HG02973 (cell line): ENCODE data around the gene ADGRG4.

Experiments
- ATAC-seq: cut with Tn5 transposase; IDR thresholded peaks from one replicate; pipeline ENCODE4 v1.9.1; 2021; ENCODE audit warnings: moderate library complexity; ENCODE audit not compliant: unreplicated experiment

Gene ADGRG4

DNA sequence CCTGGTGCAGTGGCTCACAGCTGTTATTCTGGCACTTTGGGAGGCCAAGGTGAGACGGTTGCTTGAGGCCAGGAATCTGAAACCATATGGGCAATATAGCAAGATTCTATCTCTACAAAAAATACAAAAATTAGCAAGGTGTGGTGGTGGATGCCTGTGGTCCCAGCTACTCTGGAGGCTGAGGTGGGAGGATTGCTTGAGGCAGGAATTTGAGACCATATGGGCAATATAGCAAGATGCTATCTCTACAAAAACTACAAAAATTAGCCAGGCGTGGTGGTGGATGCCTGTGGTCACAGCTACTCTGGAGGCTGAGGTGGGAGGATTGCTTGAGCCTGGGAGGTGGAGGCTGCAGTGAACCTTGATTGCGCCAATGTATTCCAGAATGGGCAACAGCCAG, 2.3 kb downstream of the ADGRG4 start:
- no peak for ATAC-seq

DNA sequence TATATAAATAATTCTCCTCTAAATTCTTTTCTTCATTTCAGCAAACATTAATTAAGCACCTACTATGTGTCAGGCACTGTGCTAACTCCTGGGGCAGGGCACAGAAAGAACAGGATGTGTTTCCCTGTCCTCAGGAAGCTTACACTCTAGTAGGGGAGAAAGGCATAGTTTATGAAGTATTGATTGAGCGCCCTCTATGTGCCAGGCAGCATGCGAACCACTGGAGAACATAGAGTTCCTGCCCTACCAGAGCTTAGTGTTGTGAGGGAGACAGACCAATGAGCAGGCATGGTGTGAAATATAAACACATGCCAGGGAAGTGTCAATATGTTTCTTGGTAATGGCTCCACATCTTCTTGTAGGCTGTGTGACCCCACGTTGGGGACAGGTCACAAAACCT, 3.7 kb downstream of the ADGRG4 start:
- ATAC-seq: no peak

DNA sequence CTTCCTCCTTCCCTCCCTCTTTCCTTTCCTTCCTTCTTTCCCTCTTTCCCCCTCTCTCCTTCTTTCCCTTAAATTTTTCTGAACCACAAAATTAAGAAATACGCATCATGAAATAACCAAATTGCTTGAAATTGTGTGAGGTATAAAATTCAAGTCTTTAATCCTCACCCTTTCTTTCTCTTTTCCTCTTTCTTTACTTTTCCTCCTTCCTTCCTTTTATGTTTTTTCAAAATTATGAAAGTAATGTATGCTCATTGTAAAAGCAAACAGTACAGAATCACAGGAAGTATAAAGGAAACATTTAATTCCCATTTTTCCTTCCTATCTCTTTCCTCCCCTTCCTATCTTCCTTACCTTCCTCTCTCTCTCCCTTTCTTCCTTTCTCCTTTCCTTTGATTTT, 5.4 kb downstream of the ADGRG4 start:
- ATAC-seq: no peak

DNA sequence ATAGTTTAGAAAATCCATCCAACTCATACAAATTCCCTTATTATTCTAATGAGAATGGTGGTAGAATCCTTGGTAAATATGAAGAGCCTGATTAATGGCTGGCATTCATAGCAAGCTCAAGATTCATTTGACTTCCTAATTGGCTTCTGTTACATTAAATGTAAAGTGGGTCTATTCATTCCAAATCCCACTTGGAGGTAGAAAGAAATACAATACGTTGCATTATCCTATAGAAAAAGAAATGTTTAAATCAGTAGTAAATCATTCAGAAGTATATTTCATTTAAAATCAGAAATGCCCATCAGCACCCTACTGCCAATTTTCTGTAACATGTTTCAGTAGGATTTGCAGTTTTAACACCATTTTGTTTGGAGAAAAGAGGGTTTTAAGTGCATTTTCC, 6.7 kb downstream of the ADGRG4 start:
- ATAC-seq: no peak

DNA sequence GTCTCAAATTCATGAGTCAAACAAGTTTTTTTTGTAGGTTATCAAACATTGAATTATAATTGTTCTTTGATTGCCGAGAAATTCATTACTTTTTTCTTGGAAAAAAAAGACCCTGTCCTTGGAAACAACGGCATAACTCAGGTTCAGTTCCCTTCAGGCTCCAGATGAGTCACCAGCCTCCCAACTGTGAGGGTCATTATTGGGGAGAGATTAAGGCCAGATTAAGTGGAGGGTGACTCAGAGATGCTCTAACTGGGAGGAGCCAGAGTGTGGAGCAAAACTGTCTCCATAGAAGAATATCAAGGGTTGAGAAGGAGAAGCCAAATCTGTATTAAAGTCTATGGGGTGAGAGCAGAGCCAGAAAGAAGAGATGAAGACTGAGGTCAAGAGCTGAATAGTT, 9.6 kb downstream of the ADGRG4 start:
- no peak for ATAC-seq

DNA sequence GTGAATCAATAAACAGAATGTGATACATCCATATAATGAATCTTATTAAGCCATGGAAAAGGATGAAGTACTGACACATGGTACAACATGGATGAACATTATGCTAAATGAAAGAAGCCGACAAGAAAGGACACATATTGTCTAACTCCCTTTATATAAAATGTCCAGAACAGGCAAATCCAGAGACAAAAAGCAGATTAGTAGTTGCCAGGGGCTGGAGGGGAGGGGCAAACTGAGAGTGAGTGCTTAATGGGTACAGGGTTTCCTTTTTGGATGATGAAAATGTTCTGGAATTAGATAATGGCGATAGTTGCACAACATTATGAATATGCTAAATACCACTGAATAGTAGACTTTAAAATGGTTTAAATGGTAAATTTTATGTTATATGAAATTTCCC, 17.4 kb downstream of the ADGRG4 start:
- no peak for ATAC-seq

DNA sequence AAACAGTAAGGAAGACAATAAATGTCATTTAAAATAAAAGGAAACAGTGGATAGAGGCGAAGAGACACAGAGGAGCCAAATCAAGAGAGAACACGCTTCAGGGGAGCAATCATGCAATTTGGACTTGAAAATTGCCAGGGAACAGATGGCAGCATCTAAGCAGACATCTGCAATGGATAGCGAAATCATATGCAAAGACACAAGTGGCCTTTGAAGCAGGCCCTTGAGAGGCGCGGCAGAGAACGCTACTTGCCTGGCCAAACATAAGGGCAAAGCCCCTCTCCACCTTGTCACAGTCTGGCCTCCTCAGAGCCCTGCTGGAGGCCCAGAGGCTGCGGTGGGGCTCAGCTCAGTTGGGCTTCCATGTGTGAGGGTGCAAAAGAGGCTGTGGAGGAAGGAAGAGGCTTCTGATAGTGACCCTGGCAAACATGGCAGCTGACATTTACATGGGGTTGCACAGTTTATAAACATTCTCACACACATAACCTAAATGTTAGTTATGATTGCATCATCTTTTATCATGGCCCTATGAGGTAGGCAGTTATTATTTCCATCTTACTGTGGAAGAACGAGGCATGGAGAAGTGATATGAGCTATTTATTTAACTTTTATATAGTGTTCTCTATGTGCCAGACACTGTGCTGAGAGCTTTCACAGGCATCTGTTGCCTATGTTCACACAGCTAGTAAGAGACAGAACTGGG, 18.3 kb downstream of the ADGRG4 start:
- no peak for ATAC-seq

DNA sequence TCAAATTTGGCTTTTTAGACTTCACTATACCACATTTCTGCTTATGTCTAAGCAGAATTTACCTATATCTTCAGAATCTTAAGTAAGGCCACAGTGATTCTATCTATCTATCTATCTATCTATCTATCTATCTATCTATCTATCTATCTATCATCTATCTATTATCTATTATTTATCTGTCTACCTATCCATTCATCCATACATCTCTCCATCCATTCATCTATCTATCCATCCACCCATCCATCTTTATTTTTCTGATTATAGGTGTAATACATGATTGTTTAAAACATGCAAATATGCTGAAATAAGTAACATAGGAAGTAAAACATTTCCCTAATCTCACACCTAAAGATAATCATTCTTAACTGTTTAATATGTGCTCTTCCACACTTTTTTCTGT, 18.8 kb downstream of the ADGRG4 start:
- no peak for ATAC-seq

DNA sequence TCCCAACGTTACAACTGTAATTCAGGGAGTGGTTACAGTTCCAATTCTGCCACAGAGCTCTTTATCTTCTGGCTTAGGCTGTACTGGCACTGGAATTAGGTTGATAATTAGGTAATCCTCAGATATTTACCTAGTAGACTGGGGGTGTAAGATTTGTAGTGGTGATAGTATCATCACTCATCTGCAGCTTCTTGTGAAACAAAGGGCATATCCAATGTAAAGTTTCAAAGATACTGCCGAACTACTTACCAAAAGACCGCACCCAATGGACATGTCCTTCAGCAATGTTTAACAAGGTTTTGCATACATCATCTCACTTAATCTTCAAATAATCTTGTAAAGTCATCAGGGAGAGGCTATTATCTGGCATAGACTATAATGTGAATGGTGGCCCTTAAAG, 20.8 kb downstream of the ADGRG4 start:
- ATAC-seq: no peak

DNA sequence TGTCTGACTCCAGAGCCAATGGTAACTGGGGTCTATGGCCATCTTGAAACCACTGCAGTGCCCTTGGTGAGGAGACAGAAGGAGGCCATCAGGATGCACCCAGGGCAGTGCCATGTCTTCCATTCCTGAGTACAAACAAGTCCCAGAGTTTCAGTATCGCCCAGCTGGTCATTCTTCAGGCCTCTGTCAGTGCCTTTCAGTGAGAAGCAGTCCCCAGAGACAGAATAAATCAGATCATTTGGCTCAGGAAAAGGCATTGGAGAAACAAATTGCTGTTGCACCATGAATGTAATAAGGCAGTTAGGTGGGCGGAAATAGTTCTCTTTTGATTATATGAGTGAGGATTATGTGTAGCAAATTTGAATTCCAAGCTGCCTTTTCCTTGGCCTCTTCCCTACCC, 21.3 kb downstream of the ADGRG4 start:
- no peak for ATAC-seq

DNA sequence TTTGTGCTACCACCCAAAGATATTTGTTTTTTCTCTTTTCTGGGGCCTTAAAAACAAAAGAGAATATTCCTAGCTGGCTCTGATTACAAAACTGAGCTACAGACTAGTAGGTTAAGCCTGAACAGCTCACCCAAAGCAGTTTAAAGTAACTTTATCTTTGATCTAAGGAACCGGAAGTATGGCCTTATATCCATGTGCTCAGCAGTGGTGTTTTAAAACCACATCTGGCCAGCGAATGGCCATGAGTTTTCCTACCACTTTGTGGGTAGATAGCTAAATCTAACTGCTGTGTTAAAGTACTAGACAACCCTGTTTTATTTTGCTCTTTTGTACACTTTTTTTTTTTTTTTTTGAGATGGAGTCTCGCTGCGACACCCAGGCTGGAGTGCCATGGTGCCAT, 24.6 kb downstream of the ADGRG4 start:
- ATAC-seq: no peak

DNA sequence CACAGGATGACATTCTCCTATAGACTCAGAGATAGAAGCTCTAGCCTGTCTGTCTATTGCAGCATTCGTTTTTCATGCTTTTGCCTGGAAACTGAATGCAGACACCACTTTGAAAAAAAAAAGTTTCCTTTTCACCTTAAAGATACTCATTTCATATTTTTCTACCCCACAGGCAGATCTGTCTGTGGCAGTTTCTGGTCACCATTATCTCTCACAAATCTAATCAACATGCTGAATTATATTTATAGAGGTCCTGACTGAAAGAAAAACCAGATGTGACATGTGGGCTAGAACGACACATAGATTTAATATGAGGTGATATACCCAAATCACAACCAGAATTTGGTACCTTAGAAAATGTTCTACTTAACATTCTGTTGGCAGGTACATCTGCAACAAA, 28.2 kb downstream of the ADGRG4 start:
- no peak for ATAC-seq

DNA sequence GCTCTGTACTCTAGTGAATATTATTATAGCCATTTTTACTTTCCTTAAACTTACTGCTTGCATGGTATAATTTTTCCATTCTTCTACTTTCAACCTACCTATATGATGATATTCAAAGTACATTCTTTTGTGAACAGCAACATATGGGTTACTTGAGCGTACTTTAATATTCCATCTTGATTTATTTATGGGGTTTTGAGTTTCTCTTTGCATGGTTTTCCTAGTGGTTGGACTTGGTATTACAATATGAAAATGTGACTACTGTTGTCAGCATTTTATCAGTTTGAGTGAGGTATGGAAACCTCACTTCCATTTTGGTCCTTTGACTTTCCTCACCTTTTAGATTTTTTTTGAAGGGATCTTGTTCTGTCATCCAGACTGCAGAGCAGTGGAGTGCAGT, 35.9 kb downstream of the ADGRG4 start:
- no peak for ATAC-seq

DNA sequence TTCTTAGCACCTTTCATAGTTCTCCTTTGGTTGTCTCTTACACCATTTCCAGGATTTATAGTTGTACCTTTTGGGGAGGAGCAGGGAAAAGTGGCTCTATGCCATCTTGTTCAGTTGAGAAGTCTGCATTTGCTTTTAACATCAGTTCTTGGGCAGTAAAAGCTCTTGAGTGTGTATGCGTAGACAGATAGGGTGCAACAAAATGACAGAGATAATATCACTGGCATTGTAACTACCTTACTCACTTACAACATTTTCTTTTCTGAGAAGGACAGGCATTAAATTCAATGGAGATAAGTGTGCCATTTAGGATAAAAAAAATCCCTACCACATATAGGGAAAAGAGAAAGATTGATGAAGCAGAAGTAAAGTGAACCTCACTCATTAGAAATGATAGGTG, 38.9 kb downstream of the ADGRG4 start:
- ATAC-seq: no peak

DNA sequence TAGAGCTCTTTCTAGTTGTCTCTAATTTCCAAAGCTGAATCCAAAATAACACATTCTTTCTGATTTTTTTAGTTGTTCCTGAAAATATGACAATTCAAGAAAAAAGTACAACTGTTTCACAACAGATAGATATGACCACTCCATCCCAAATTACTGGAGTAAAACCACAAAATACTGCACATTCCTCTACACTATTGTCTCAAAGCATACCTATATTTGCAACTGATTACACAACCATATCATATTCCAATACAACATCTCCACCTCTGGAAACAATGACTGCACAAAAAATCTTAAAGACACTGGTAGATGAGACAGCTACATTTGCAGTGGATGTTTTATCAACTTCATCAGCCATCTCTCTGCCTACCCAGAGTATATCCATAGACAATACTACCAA, 43.6 kb downstream of the ADGRG4 start:
- no peak for ATAC-seq

DNA sequence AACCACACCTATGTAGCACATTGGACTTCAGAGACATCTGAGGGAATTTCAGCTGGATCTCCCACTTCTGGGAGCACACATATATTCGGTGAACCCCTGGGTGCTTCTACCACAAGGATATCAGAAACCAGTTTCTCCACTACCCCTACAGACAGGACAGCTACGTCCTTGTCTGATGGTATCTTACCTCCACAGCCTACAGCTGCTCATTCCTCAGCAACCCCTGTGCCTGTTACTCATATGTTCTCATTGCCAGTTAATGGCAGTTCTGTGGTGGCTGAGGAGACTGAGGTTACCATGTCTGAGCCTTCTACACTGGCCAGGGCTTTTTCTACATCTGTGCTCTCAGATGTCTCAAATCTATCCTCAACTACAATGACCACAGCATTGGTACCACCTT, 45.7 kb downstream of the ADGRG4 start:
- ATAC-seq: no peak

DNA sequence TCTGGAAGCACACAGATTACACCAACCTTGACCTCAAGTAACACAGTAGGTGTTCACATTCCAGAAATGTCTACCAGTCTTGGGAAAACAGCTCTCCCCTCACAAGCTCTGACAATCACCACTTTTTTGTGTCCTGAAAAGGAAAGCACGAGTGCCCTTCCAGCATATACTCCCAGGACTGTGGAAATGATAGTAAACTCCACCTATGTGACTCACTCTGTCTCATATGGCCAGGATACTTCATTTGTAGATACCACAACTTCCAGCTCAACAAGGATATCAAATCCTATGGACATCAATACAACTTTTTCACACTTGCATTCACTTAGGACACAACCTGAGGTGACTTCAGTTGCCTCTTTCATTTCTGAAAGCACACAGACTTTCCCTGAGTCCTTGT, 46.9 kb downstream of the ADGRG4 start:
- ATAC-seq: no peak

DNA sequence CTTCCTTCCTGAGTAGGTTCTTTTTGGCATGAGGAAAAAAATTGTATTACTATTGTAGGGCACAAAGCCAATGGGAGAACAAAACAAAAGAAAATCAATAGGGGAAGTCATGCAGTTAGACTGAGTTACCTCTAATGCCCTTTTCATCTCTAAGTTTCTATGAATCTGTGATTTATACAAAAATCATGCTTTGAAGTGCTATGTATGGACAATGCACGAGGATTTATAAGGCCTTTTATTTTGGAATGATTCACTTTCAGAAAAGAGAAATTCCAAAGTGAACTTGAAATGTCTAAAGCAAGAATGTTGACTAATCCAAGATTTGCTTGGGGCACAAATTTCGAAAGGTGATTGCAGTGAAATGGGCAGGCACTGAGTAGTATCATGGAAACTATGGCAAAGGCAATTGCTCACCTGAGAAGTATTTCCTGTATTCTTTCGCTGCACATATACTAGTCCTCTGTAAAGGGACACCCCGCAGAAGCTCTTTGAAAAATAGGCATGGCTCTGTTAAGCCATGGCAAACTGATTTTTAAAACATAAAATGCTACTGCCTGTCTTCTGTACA, 52.8 kb downstream of the ADGRG4 start:
- ATAC-seq: no peak

DNA sequence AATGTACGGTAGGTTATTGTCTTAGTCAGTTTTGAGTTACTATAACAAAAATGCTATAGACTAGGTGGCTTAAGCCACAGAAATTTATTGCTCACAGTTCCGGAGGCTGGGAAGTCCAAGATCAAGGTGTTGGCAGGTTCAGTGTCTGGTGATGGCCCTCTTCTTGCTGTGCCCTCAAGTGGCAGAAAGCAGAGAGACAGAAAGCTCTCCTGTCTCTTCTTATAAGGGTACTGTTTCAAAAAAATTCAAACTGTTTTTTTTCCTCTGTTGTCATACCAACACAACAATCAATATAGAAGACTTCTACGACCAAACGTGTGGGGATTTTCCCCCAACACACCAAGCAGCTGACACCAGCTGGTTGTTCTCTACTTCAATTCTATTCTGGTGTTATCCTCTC, 53.4 kb downstream of the ADGRG4 start:
- no peak for ATAC-seq

DNA sequence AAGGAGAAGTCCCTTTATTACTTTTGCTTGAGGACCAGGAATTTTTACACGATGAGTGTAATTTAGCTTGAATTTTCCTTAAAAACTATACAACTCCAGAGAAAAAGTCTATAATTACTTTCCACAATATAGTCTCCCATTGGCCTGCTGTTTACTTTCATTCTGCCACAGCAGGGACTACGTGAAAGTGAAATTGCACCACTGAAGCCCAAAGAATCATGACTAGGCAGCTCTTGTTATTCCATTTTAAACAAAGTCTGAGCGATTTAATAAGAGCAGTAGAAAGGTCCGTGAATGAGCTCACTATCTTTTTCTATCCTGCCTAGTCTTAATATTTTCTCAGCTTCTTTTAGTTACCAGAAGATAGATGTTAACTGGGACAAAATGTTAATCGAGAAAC, 68.6 kb downstream of the ADGRG4 start:
- no peak for ATAC-seq

DNA sequence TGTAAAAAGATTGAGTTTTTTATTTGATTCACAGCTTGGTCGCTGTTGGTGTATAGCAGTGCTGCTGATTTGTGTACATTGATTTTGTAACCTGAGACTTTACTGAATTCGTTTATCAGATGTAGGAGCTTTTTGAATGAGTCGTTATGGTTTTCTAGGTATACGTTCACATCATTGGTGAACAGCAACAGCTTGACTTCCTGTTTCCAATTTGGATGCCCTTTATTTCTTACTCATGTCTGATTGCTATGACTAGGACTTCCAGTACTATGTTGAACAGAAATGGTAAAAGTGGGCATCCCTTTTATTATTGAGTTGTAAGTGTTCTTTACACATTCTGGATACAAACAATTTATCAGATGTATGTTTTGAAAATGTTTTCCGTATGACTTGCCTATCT, 76.0 kb downstream of the ADGRG4 start:
- no peak for ATAC-seq

DNA sequence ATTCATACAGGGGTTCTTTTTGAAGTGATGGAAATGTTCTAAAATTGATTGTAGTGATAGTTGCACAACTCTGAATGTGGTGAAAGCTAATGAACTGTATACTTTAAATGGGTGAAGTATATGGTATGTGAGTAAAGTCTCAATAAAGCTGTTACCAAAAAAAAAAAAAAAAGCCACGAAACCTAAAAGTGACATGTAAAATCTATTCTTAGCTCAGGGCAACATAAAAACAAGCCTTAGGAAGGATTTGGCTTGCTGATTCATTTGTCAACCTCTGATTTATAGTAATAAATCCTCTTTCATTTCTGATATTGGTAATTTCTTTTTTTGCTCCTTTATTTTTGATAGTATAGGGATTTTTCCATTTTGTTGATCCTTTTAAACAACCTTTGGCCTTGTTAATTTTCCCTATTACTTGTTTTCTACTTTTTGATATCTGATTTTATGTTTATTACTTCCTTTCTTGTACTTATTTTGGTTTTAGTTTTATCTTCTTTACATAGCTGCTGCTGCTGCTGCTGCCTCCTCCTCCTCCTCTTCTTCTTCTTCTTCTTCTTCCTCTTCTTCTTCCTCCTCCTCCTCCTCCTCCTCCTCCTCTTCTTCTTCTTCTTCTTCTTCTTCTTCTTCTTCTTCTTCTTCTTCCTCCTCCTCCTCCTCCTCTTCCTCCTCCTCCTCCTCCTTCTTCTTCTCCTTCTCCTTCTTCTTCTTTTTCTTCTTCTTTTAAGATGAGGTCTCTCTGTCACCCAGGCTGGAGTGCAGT, 79.4 kb downstream of the ADGRG4 start:
- no peak for ATAC-seq

DNA sequence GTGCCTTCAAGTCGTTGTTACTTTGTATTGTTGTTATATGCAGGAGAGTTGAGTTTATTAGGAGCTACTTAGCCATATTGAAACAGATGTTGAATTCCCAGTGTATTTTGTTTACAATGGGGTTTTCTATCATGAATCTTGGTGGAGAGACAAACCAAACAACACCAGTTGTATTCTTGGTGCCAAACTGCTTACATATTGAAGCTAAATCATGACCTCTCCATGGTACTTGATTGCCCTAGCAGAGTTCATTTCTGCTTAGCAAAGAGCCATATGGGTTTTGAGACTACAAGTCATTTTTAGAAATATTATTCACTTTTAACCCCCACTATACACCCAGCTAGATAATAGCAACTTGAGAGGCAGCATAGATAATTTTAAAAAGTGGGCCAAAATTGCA, 85.4 kb downstream of the ADGRG4 start:
- no peak for ATAC-seq
